Heart right ventricle (tissue), 16 donors: ENCODE results near the gene TMEM120B. TPM values are rescaled to one million over a fixed set of nuclear protein-coding genes. Genes with fewer than 3 reads are reported as not detected.
"Not testable (repeated sequence)": the region's sequence is repeated elsewhere in the genome, so short reads cannot be mapped to it uniquely, and the experiment has no call there.

Source experiments
- ATAC-seq, 8 donors: fragments of 200-7000 bp; cut with Tn5 transposase; one replicate each; pipeline ENCODE4 v1.9.1; 2020; ENCODE audit warnings: mild to moderate bottlenecking in 8 of 8, moderate library complexity in 8 of 8, moderate number of reproducible peaks in 1 of 8
- DNase-seq, 2 donors: peaks; one replicate each; pipeline ENCODE4 v3.0.0-alpha.2; 2020
- H3K27ac ChIP-seq, 10 donors: fragments of 200-600 bp; sonication (generic) in 2 of 10; one replicate each; pipeline versions ENCODE4 v1.5.0 to v1.8.0; 2020 to 2022; ENCODE audit warnings: mild to moderate bottlenecking in 3 of 10
- H3K27me3 ChIP-seq, 7 donors: fragments of 200-600 bp; one replicate each; pipeline ENCODE4 v1.8.0; 2021 to 2022; ENCODE audit warnings: mild to moderate bottlenecking in 2 of 7
- H3K36me3 ChIP-seq, 9 donors: fragments of 200-600 bp; sonication (generic) in 1 of 9; one replicate each; pipeline versions ENCODE4 v1.5.0 to v1.8.0; 2020 to 2022; ENCODE audit warnings: mild to moderate bottlenecking in 2 of 9
- H3K4me1 ChIP-seq, 9 donors: fragments of 200-600 bp; sonication (generic) in 1 of 9; one replicate each; pipeline versions ENCODE4 v1.5.0 to v1.8.0; 2020 to 2022; ENCODE audit warnings: mild to moderate bottlenecking in 4 of 9
- H3K4me3 ChIP-seq, 10 donors: fragments of 200-600 bp; sonication (generic) in 2 of 10; one replicate each; pipeline versions ENCODE4 v1.5.0 to v1.8.0; 2020 to 2022; ENCODE audit warnings: mild to moderate bottlenecking in 7 of 10, moderate library complexity in 2 of 10
- H3K9me3 ChIP-seq, 11 donors: fragments of 200-600 bp in 10 of 11; sonication (generic) in 2 of 11; one replicate each; pipeline versions ENCODE4 v1.5.0 to v1.8.0; 2013 to 2022; ENCODE audit warnings: mild to moderate bottlenecking in 2 of 11, control low read depth in 1 of 11, moderate library complexity in 1 of 11
- WGBS, 2 donors: extraction: QIAGEN DNeasy Blood & Tissue Kit; methylation state at CpG; one replicate each; pipeline ENCODE4 v1.1.7; 2013; ENCODE audit warnings: inconsistent platforms in 1 of 2; 5-methylcytosine and 5-hydroxymethylcytosine counted together
- intact Hi-C, 10 donors: fragments of 100-400 bp; cut with DNase I; formaldehyde crosslinking; loops; one replicate each; pipeline versions ENCODE4 v1.11.1 to v1.14.2; 2022
- polyA plus RNA-seq, 2 donors: library from polyadenylated mRNA; stranded (reverse); fragments of 200-250 nt; gene quantifications; one replicate each; pipeline ENCODE4 v1.2.3, GENCODE V29; 2013
- total RNA-seq, 10 donors: library from RNA; stranded (reverse); fragmentation: NEBNext Ultra II Directional in 3 of 10; extraction: Animal tissue kit (Norgen Biotek cat#: 25700) in 3 of 10; gene quantifications; one replicate each; pipeline versions ENCODE4 v1.2.1 to v1.2.4, GENCODE V29; 2021 to 2023
- TF ChIP-seq, protein P1 (sequence below), 9 donors: fragments of 200-600 bp; sonication (generic) in 2 of 9; IDR thresholded peaks; one replicate each; pipeline versions ENCODE4 v1.5.0 to v1.8.0; 2021 to 2022; ENCODE audit warnings: antibody characterized with exemption in 9 of 9, mild to moderate bottlenecking in 5 of 9, moderate library complexity in 1 of 9
- donor health status: Arrhythmogenic right ventricular cardiomyopathy.
- donor health status: ischemic (EF 13 %, LVEDD 7.1; RV severe dilation, severe dysfunction).
- donor health status: healthy with polysubstance abuse.
- donor health status: DM: no; HTN: yes; CAD: no.
- donor health status: DM: no; HTN: no; CAD: no.
- donor health status: ischemic (EF 25% LVEDD 6.9; RV normal size, moderate dysfunction).
- donor health status: ischemic (EF 25% LVEDD 5.7; RV mildly dilated, moderate dysfunction).
- donor health status: healthy.
- donor health status: DM: yes; HTN: yes; CAD: no.
- donor health status: Ischemic cardiomyopathy.
- donor health status: ischemic (EF 35%, LVEDD 5.7; RV mildly dilated, moderate dysfunction).
- donor health status: nonischemic (EF 11% LVEDD 7.7; RV severe dilation, severe dysfunction).
- donor health status: DM: yes; HTN: yes; CAD: no.
- donor health status: PGD.
- donor health status: ischemic (EF 29% LVEDD 5.4; RV normal size, mild dysfunction).
- donor health status: nonischemic (EF 23%, LVEDD 6.1; RV moderate dilation, normal function).

Gene TMEM120B
- total and polyA plus RNA-seq, 12 donors, result 5.3 to 12.7 (median 7.4) TPM

- DNase-seq (no peak), ATAC-seq (peak in 7 of 8 donors; percentile 14 to 72 (median 51))
- no peaks in the 10 kb centered on the region for H3K27me3 ChIP-seq
- H3K36me3 ChIP-seq, result no peaks in the 10 kb centered on the region
- H3K27ac ChIP-seq, result peak overlapping the region in 3 of 10 donors; percentile 26 to 35 (median 31)
- TF ChIP-seq, protein P1, sequence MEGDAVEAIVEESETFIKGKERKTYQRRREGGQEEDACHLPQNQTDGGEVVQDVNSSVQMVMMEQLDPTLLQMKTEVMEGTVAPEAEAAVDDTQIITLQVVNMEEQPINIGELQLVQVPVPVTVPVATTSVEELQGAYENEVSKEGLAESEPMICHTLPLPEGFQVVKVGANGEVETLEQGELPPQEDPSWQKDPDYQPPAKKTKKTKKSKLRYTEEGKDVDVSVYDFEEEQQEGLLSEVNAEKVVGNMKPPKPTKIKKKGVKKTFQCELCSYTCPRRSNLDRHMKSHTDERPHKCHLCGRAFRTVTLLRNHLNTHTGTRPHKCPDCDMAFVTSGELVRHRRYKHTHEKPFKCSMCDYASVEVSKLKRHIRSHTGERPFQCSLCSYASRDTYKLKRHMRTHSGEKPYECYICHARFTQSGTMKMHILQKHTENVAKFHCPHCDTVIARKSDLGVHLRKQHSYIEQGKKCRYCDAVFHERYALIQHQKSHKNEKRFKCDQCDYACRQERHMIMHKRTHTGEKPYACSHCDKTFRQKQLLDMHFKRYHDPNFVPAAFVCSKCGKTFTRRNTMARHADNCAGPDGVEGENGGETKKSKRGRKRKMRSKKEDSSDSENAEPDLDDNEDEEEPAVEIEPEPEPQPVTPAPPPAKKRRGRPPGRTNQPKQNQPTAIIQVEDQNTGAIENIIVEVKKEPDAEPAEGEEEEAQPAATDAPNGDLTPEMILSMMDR (IDR thresholded peaks at IDR 0.05), result no peak
- intact Hi-C loops, result loop anchor here in 2 of 10 donors (10.0 kb wide), 1 partner anchor 202 kb away; no protein-coding TSS in a partner anchor
- H3K4me1 ChIP-seq, result peaks cover 0 to 6% (median 0%) of the 10 kb centered on the region in 9 donors
- no peak overlapping the region for H3K4me3 ChIP-seq
- no peaks in the 10 kb centered on the region for H3K9me3 ChIP-seq
- WGBS, 2 donors, result 51 to 57% methylated on average over 7 of the region's 7 CpGs
These were observed 19.3 kb upstream of the TMEM120B start for GRCh38 chr12:121693155-121693687.

GRCh38 chr12:121697093-121697698 is 15.4 kb upstream of the TMEM120B start:
- ATAC-seq (no peak), DNase-seq (peak in 1 of 2 donors; percentile 54)
- H3K4me3 ChIP-seq, result no peak overlapping the region
- peaks cover 0 to 6% (median 0%) of the 10 kb centered on the region in 9 donors for H3K4me1 ChIP-seq
- no peaks in the 10 kb centered on the region for H3K27me3 ChIP-seq
- TF ChIP-seq, protein P1 (IDR thresholded peaks at IDR 0.05), result peak; percentile 35 to 75 (median 59)
- no peak overlapping the region for H3K27ac ChIP-seq
- intact Hi-C loops, result loop anchor here (1.0 to 10.0 kb wide), 12 partner anchors 74 to 198 kb away; partner anchors contain the start of genes RHOF (in 7 of the 10) and PSMD9 (in 4 of the 10)
- H3K9me3 ChIP-seq, result no peaks in the 10 kb centered on the region
- no peaks in the 10 kb centered on the region for H3K36me3 ChIP-seq
- 40 to 49% methylated on average over 9 of the region's 9 CpGs for WGBS, 2 donors

- H3K27me3 ChIP-seq, H3K9me3 ChIP-seq, H3K4me3 ChIP-seq, H3K4me1 ChIP-seq, H3K27ac ChIP-seq, DNase-seq, ATAC-seq, H3K36me3 ChIP-seq: not testable (repeated sequence)
- intact Hi-C loops, result loop anchor here (1.0 to 10.0 kb wide), 12 partner anchors 73 to 197 kb away; partner anchors contain the start of genes RHOF (in 7 of the 10) and PSMD9 (in 4 of the 10)
- WGBS, 2 donors, result 96 to 100% methylated on average over 4 to 6 of the region's 6 CpGs
These were observed 14.7 kb upstream of the TMEM120B start for GRCh38 chr12:121697861-121698260.

- TF ChIP-seq, protein P1 (IDR thresholded peaks at IDR 0.05), result no peak
- peaks cover 0 to 6% (median 0%) of the 10 kb centered on the region in 9 donors for H3K4me1 ChIP-seq
- intact Hi-C loops, result loop anchor here in 3 of 10 donors (2.0 to 10.0 kb wide), 3 partner anchors 71 to 183 kb away; partner anchors contain the start of gene PSMD9 (in 1 of the 3)
- no peak overlapping the region for H3K4me3 ChIP-seq
- H3K36me3 ChIP-seq, result no peaks in the 10 kb centered on the region
- H3K27me3 ChIP-seq, result no peaks in the 10 kb centered on the region
- H3K27ac ChIP-seq, result no peak overlapping the region
- WGBS, 2 donors, result 80 to 83% methylated on average over 3 of the region's 3 CpGs
- no peak for DNase-seq
- peaks cover 0 to 9% (median 0%) of the 10 kb centered on the region in 11 donors for H3K9me3 ChIP-seq
- ATAC-seq, result no peak
These were observed 10.8 kb upstream of the TMEM120B start for GRCh38 chr12:121701667-121702277.
